GM10266 (cell line): Measurements from ENCODE around the gene EGFLAM.

Experiments used
- DNase-seq: peaks from one replicate; pipeline ENCODE4 v3.0.0; 2012; ENCODE audit errors: extremely low spot score
- CTCF ChIP-seq: IDR thresholded peaks from 2 replicates; pipeline ENCODE4 v1.5.1; 2012; ENCODE audit warnings: mild to moderate bottlenecking, low read depth; ENCODE audit not compliant: control insufficient read depth, insufficient read depth; ENCODE audit errors: missing control alignments

The EGFLAM gene

GRCh38 chr5:38483805-38484398 is 225.5 kb downstream of the EGFLAM start:
- no peak for TF ChIP-seq CTCF
- DNase-seq: no peak

GRCh38 chr5:38494175-38494574 is 235.8 kb downstream of the EGFLAM start:
- no peak for TF ChIP-seq CTCF
- no peak for DNase-seq

- no peak for TF ChIP-seq CTCF
- no peak for DNase-seq
These were observed 236.4 kb downstream of the EGFLAM start for GRCh38 chr5:38494763-38495162.

- no peak for DNase-seq
- no peak for TF ChIP-seq CTCF
These were observed 239.6 kb downstream of the EGFLAM start for GRCh38 chr5:38497946-38498345.

GRCh38 chr5:38500573-38501260 is 242.4 kb downstream of the EGFLAM start:
- no peak for TF ChIP-seq CTCF
- no peak for DNase-seq

GRCh38 chr5:38506302-38506701 is 247.9 kb downstream of the EGFLAM start:
- no peak for DNase-seq
- no peak for TF ChIP-seq CTCF

GRCh38 chr5:38509185-38509584 is 250.8 kb downstream of the EGFLAM start:
- TF ChIP-seq CTCF: no peak
- DNase-seq: no peak
